ENCODE results near the gene PRIMA1. TPM values are rescaled to one million over a fixed set of nuclear protein-coding genes. Genes with fewer than 3 reads are reported as not detected.

Gene PRIMA1
- polyA plus RNA-seq, 1 of the 3 experiments (the other 2 are of a cell fraction), result 0.18 TPM

DNA sequence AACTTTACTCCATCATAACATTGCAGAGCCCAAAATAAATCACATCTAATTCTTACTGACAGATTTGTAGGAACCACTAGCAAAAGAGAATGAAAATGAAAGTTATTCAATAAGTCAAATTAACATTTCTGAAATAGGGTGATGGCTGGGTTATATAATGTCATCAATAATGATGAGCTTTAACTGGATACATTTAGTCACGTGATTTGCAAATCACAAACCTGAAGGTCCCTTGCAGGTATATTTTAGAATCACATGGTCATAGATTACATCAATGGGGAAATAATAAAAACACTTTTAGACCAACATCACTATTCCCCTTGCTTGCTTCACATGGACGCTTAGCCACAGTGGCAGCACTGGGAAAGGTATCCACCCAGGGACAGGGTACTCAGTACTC, 86.7 kb downstream of the PRIMA1 start:
- Histone ChIP-seq H3K27ac (ENCODE audit: low read depth in 2 of 2, low read length in 1 of 2) (no peak overlapping the region), H3K9ac (no peak overlapping the region), H4K20me1 (ENCODE audit: insufficient read depth) (no peaks in the 10 kb centered on the region), H3K4me1 (ENCODE audit: control insufficient read depth in 1 of 2, insufficient read depth in 2 of 2, low read depth in 1 of 2, low read length in 1 of 2) (no peaks in the 10 kb centered on the region; a peak in 1 of 4 replicates), H3K9me2 (no peaks in the 10 kb centered on the region), H2AFZ (ENCODE audit: low read depth) (no peak overlapping the region), H3F3A (replicated peaks; ENCODE audit: insufficient read depth) (no peaks in the 10 kb centered on the region), H3K27me3 (ENCODE audit: insufficient read depth) (no peaks in the 10 kb centered on the region), H3K36me3 (replicated peaks in 1 of 2; ENCODE audit: control insufficient read depth in 1 of 2, insufficient read depth in 2 of 2, low read length in 1 of 2) (no peaks in the 10 kb centered on the region), H3K9me3 (no peaks in the 10 kb centered on the region; the same call in 1 of the 2 replicates), H3K79me2 (ENCODE audit: insufficient read depth) (no peaks in the 10 kb centered on the region), H3K4me3 (ENCODE audit: low read depth in 2 of 2, low read length in 1 of 2) (no peak overlapping the region), H3K4me2 (no peak overlapping the region)
- WGBS (ENCODE audit: low lambda C conversion rate), result 23% methylated on average over 2 of the region's 2 CpGs
- ChIA-PET POLR2A (no interaction called here), CTCF (interaction anchor here (1.1 to 1.6 kb wide), 2 partner anchors 46 to 71 kb away, joined by 3 to 5 read pairs; no protein-coding TSS in a partner anchor)
- DNase-seq, result no peak
- TF ChIP-seq, protein P1, sequence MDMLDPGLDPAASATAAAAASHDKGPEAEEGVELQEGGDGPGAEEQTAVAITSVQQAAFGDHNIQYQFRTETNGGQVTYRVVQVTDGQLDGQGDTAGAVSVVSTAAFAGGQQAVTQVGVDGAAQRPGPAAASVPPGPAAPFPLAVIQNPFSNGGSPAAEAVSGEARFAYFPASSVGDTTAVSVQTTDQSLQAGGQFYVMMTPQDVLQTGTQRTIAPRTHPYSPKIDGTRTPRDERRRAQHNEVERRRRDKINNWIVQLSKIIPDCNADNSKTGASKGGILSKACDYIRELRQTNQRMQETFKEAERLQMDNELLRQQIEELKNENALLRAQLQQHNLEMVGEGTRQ (IDR thresholded peaks at IDR 0.05; ENCODE audit: borderline replicate concordance, low read depth, low read length), result no peak
- TF ChIP-seq SIN3A (IDR thresholded peaks at IDR 0.05; ENCODE audit: borderline replicate concordance, low read depth, low read length), result no peak
- TF ChIP-seq JUND (IDR thresholded peaks at IDR 0.05), result no peak
- TF ChIP-seq FOSL2 (IDR thresholded peaks at IDR 0.05; ENCODE audit: borderline replicate concordance, low read depth), result no peak
- no peak for TF ChIP-seq RAD21 (IDR thresholded peaks at IDR 0.05; ENCODE audit: low read length)
- no peak for TF ChIP-seq RXRA (IDR thresholded peaks at IDR 0.05; ENCODE audit: borderline replicate concordance, low read depth)
- no peak for TF ChIP-seq NRF1 (IDR thresholded peaks at IDR 0.05; ENCODE audit: low read depth, low read length)
- TF ChIP-seq, protein P2, sequence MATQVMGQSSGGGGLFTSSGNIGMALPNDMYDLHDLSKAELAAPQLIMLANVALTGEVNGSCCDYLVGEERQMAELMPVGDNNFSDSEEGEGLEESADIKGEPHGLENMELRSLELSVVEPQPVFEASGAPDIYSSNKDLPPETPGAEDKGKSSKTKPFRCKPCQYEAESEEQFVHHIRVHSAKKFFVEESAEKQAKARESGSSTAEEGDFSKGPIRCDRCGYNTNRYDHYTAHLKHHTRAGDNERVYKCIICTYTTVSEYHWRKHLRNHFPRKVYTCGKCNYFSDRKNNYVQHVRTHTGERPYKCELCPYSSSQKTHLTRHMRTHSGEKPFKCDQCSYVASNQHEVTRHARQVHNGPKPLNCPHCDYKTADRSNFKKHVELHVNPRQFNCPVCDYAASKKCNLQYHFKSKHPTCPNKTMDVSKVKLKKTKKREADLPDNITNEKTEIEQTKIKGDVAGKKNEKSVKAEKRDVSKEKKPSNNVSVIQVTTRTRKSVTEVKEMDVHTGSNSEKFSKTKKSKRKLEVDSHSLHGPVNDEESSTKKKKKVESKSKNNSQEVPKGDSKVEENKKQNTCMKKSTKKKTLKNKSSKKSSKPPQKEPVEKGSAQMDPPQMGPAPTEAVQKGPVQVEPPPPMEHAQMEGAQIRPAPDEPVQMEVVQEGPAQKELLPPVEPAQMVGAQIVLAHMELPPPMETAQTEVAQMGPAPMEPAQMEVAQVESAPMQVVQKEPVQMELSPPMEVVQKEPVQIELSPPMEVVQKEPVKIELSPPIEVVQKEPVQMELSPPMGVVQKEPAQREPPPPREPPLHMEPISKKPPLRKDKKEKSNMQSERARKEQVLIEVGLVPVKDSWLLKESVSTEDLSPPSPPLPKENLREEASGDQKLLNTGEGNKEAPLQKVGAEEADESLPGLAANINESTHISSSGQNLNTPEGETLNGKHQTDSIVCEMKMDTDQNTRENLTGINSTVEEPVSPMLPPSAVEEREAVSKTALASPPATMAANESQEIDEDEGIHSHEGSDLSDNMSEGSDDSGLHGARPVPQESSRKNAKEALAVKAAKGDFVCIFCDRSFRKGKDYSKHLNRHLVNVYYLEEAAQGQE (IDR thresholded peaks at IDR 0.05; ENCODE audit: low read depth, low read length), result no peak

- ChIA-PET POLR2A (no interaction called here), CTCF (interaction anchor here (0.9 to 2.3 kb wide), 5 partner anchors 45 to 206 kb away, joined by 3 to 9 read pairs (median 3); no protein-coding TSS in a partner anchor)
- Histone ChIP-seq H3K4me3 (ENCODE audit: low read depth in 2 of 2, low read length in 1 of 2) (no peak overlapping the region), H3K4me2 (no peak overlapping the region), H3K9me2 (no peaks in the 10 kb centered on the region), H3K9me3 (no peaks in the 10 kb centered on the region; the same call in 1 of the 2 replicates), H3K27me3 (ENCODE audit: insufficient read depth) (no peaks in the 10 kb centered on the region), H3K4me1 (ENCODE audit: control insufficient read depth in 1 of 2, insufficient read depth in 2 of 2, low read depth in 1 of 2, low read length in 1 of 2) (no peaks in the 10 kb centered on the region; a peak in 1 of 4 replicates), H2AFZ (ENCODE audit: low read depth) (no peak overlapping the region), H3K9ac (no peak overlapping the region), H3K79me2 (ENCODE audit: insufficient read depth) (no peaks in the 10 kb centered on the region), H4K20me1 (ENCODE audit: insufficient read depth) (no peaks in the 10 kb centered on the region), H3K36me3 (replicated peaks in 1 of 2; ENCODE audit: control insufficient read depth in 1 of 2, insufficient read depth in 2 of 2, low read length in 1 of 2) (no peaks in the 10 kb centered on the region), H3K27ac (ENCODE audit: low read depth in 2 of 2, low read length in 1 of 2) (no peak overlapping the region), H3F3A (replicated peaks; ENCODE audit: insufficient read depth) (no peaks in the 10 kb centered on the region)
- no peak for DNase-seq
- TF ChIP-seq GATA2 (CRISPR knock-in tag; IDR thresholded peaks at IDR 0.05) (no peak), TAF1 (IDR thresholded peaks at IDR 0.05; ENCODE audit: borderline replicate concordance, low read depth, low read length) (no peak), CHD2 (IDR thresholded peaks at IDR 0.05; ENCODE audit: low read length, partially characterized antibody) (no peak), RXRA (IDR thresholded peaks at IDR 0.05; ENCODE audit: borderline replicate concordance, low read depth) (no peak), RFX5 (IDR thresholded peaks at IDR 0.05; ENCODE audit: low read length) (no peak), TEAD4 (IDR thresholded peaks at IDR 0.05; ENCODE audit: borderline replicate concordance, insufficient read depth) (no peak), TCF12 (IDR thresholded peaks at IDR 0.05) (no peak), NRF1 (IDR thresholded peaks at IDR 0.05; ENCODE audit: low read depth, low read length) (no peak), PBX3 (IDR thresholded peaks at IDR 0.05) (no peak), CTCF (IDR thresholded peaks at IDR 0.05) (no peak), NFIC (IDR thresholded peaks at IDR 0.05; ENCODE audit: borderline replicate concordance) (no peak), FOXJ3 (CRISPR knock-in tag; IDR thresholded peaks at IDR 0.05) (no peak), YY1 (IDR thresholded peaks at IDR 0.05; ENCODE audit: low read depth) (no peak)
- TF ChIP-seq, protein P3, sequence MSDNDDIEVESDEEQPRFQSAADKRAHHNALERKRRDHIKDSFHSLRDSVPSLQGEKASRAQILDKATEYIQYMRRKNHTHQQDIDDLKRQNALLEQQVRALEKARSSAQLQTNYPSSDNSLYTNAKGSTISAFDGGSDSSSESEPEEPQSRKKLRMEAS (IDR thresholded peaks at IDR 0.05; ENCODE audit: low read depth), result no peak
- TF ChIP-seq, protein P1 (IDR thresholded peaks at IDR 0.05; ENCODE audit: borderline replicate concordance, low read depth, low read length), result no peak
Observed at GRCh38 chr14:93700928-93701327, 87.4 kb downstream of the PRIMA1 start.

All from SK-N-SH (cell line).